Measurements from ENCODE around the gene PHLPP1.
"Not testable (repeated sequence)": the region's sequence is repeated elsewhere in the genome, so short reads cannot be mapped to it uniquely, and the experiment has no call there.

The PHLPP1 gene

GRCh38 chr18:62776024-62776570 is 60.8 kb downstream of the PHLPP1 start:
- DNase-seq: no peak

- DNase-seq: no peak
Observed at GRCh38 chr18:62777814-62778213, 62.5 kb downstream of the PHLPP1 start.

- no peak for DNase-seq
Observed at GRCh38 chr18:62778976-62779869, 63.9 kb downstream of the PHLPP1 start.

GRCh38 chr18:62781262-62781661 is 65.9 kb downstream of the PHLPP1 start:
- DNase-seq: no peak

DNA sequence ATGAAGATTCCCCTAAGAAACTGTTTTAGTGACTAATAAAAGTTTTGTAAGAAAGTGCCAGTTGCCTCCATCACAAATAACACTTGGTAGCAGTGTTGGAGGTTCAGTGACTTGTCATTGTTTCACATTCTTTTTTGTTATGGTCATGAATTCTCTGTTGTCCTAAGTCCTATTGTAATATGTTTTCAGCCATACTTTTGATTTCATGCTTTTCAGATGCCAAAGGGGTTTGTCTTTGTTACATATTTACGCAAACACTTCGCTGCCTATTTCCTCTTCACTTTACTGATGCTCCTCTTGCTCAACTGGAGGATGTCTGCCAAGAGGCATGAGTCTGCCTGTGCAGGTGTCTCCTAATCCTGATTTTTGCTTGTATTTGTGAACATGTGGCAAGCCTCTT is 66.6 kb downstream of the PHLPP1 start:
- no peak for DNase-seq

- DNase-seq: no peak
Observed at GRCh38 chr18:62784338-62784965, 69.1 kb downstream of the PHLPP1 start.

DNA sequence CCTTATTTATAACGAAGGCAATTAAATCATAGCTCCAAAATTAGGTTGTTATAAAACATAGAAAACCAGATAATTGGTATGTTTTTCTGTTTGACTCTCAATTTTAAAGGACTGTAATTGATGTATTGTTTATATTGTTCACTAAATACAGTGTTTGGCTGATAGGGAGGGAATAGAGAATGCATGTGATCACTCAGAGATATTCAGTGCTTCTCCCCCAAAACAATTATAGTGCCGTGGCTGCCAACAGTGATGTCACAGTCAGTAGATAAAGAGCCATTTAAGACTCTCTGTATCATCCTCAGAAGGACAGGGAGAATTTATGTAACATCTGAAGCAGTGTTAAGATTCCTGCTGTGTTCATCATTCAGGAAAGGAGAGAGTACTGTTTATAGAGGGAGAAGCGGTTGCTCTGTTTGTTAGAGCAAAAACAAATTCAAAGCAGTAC is 69.6 kb downstream of the PHLPP1 start:
- no peak for DNase-seq

DNA sequence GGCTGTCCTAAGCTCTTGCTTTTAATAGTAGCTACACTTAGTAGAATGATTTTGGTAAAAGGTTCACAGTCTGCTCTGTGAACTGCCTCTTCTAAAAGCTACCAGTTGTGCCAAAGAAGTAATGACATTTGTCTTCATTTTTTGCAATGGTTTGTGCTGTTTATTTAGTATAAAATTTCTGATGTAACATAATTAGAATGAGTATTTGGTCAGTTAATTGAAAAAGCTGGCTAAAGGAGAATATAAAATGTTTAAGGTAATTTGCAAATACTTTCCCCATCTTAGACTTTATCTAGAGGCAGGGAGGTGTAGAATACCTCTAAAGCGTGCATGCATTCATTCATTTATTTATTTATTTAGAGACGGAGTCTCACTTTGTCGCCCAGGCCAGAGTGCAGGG is 71.3 kb downstream of the PHLPP1 start:
- DNase-seq: no peak

GRCh38 chr18:62788111-62788510 is 72.8 kb downstream of the PHLPP1 start:
- DNase-seq: no peak

GRCh38 chr18:62788876-62789275 is 73.5 kb downstream of the PHLPP1 start:
- DNase-seq: no peak

GRCh38 chr18:62790871-62791772 is 75.8 kb downstream of the PHLPP1 start:
- no peak for DNase-seq

- no peak for DNase-seq
Observed at GRCh38 chr18:62792016-62792415, 76.7 kb downstream of the PHLPP1 start.

DNA sequence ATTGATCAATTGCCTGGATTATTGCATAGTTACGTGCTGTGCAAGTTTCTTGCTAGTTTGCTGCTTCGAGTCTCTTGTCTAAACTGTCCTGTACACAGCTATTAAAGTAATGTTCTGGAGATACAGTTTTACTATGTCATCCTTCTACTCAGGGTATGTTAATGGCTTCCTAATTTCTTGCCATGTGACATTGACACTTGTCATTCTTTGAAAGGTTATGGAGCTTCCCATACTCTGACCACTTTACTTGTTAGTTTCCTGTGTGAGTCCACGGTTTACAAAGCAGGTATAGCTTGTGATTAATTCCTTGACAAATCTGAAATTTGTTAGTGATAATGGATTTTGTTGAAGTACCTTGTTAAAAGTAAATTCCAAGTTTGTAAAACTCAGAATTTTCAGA is 80.5 kb downstream of the PHLPP1 start:
- no peak for DNase-seq

DNA sequence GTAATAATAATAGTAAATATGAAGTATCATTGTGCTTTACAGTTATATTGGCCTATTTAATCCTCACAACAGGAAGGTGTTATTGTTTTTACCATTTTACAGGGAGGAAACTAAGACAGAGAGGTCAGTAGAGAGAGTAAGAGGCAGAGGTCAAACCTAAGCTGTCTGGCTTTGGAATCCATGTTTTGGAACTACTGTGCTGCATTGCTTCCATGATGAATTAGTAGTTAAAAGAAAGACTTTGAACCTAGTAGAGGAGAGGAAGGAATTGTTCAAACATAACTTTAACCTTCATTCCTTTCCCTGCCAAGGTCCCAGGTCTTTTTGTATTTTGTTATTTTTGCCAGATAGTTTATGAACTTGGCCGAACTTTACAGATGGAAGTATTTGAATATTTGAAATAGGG is 80.9 kb downstream of the PHLPP1 start:
- no peak for DNase-seq

GRCh38 chr18:62797329-62797728 is 82.0 kb downstream of the PHLPP1 start:
- DNase-seq: no peak

DNA sequence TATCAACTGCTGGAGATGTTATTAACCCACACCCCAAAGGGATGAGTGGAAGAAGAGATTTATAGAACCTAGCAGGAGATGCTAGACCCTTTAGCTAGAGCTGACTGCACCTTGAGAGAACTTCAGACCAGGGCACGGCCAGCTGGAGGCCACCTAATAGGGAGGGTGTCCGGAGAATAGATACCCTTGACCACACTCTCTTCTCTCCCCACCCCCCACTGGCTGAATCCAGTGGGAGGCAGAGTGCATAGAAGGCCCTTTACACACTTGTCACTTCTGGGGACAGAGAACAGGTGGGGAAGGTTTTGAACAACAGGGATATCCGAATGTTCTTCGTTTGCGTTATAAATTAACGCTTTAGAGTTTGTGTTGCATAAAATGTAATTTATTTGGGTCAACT is 84.6 kb downstream of the PHLPP1 start:
- DNase-seq: no peak

GRCh38 chr18:62802523-62802922 is 87.2 kb downstream of the PHLPP1 start:
- no peak for DNase-seq

GRCh38 chr18:62807396-62807795 is 92.1 kb downstream of the PHLPP1 start:
- DNase-seq: no peak

DNA sequence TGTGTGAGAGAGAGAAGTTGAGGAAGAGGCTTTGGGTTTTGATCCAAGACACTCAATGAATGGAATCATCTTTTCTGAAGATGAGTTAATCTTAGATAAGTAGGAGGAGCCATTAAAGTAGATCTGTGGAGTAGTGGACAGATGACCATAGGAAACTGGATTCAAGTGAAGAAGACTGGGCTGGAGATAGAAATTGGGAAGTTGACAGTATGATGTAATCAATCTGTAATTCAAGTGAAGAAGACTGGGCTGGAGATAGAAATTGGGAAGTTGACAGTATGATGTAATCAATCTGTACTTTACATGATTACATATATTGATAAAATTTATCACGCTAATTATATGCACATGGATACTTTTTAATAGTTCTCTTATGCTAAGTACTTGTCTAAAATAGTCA is 92.8 kb downstream of the PHLPP1 start:
- no peak for DNase-seq

- not testable (repeated sequence) for DNase-seq
Observed at GRCh38 chr18:62809445-62809844, 94.1 kb downstream of the PHLPP1 start.

GRCh38 chr18:62809900-62810299 is 94.6 kb downstream of the PHLPP1 start:
- DNase-seq: no peak

DNA sequence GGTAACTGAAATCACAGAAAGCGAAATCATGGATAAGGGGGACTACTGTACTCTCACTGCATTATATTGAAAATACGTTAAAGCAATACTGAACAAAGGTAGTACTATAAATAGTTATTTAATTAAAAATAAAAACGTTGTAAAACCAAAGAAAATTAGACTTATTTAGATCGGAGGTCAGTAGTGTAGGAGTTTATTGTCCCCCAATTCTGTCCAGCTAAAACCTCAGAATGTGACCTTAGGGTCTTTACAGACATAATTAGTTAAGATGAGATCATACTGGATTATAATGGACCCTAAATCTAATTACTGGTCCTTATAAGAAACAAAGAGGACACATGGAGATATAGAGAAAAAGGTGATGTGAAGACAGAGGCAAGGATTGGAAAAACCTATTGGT is 95.3 kb downstream of the PHLPP1 start:
- no peak for DNase-seq

GRCh38 chr18:62811674-62812073 is 96.3 kb downstream of the PHLPP1 start:
- no peak for DNase-seq
